Choroid plexus epithelial cell (primary cell): Measurements from ENCODE around the gene C2CD2L.

ENCODE experiments used
- DNase-seq: peaks from one replicate; pipeline ENCODE4 v3.0.0-alpha.2; 2010; ENCODE audit warnings: low read depth
- H3K4me3 ChIP-seq: 2 replicates; pipeline ENCODE4 v1.5.1; 2011; ENCODE audit warnings: low read depth, mild to moderate bottlenecking, control low read depth, low read length, moderate library complexity
- CTCF ChIP-seq: conservative IDR thresholded peaks from 2 replicates; pipeline ENCODE4 v1.5.1; 2011; ENCODE audit warnings: low read depth, mild to moderate bottlenecking, control low read depth, inconsistent platforms, low read length, moderate library complexity

Gene C2CD2L

GRCh38 chr11:119155733-119156492 lies 48.8 kb downstream of the C2CD2L start:
- no peak for DNase-seq
- no peak for TF ChIP-seq CTCF
- no peak overlapping the region for H3K4me3 ChIP-seq

DNA sequence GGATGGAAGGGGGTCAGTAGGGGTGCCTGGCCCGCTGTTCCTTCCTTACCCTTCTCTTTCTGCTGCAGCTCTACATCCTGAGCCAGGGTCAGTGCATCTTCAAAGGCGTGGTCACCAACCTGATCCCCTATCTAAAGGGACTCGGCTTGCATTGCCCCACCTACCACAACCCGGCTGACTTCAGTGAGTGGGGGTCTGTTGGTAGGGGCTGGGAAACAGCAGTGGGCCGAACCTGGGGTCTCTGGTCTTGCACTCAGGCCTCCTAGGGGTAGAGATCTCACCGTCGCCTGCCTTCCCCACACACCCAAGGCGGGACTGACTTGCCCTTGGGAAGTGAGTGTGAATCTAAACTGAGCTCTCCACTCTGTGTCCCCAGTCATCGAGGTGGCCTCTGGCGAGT lies 49.4 kb downstream of the C2CD2L start:
- H3K4me3 ChIP-seq: no peak overlapping the region
- no peak for TF ChIP-seq CTCF
- no peak for DNase-seq

GRCh38 chr11:119157063-119157462 lies 49.9 kb downstream of the C2CD2L start:
- H3K4me3 ChIP-seq: no peak overlapping the region
- no peak for TF ChIP-seq CTCF
- no peak for DNase-seq

- no peak overlapping the region for H3K4me3 ChIP-seq
- no peak for TF ChIP-seq CTCF
- no peak for DNase-seq
Measured at GRCh38 chr11:119158467-119158866, 51.3 kb downstream of the C2CD2L start.

GRCh38 chr11:119160151-119160550 lies 53.0 kb downstream of the C2CD2L start:
- no peak for TF ChIP-seq CTCF
- no peak overlapping the region for H3K4me3 ChIP-seq
- no peak for DNase-seq

GRCh38 chr11:119161871-119162270 lies 54.7 kb downstream of the C2CD2L start:
- TF ChIP-seq CTCF: no peak
- H3K4me3 ChIP-seq: no peak overlapping the region
- no peak for DNase-seq
